GM18507 (cell line): Measurements from ENCODE around the gene NFATC1.

Source experiments
- DNase-seq: peaks from one replicate; pipeline ENCODE4 v3.0.0; 2011; ENCODE audit warnings: low read depth; ENCODE audit not compliant: insufficient read length; ENCODE audit errors: extremely low spot score
- FAIRE-seq: peaks from 2 replicates; lab custom pipeline; 2011; peaks lifted over from hg19 to GRCh38; lab: Jason Lieb, UNC

NFATC1 gene

GRCh38 chr18:79416677-79417052 is 20.9 kb downstream of the NFATC1 start:
- FAIRE-seq (no peak), DNase-seq (no peak)

GRCh38 chr18:79418236-79418635 is 22.5 kb downstream of the NFATC1 start:
- no peak for FAIRE-seq
- DNase-seq: no peak

DNA sequence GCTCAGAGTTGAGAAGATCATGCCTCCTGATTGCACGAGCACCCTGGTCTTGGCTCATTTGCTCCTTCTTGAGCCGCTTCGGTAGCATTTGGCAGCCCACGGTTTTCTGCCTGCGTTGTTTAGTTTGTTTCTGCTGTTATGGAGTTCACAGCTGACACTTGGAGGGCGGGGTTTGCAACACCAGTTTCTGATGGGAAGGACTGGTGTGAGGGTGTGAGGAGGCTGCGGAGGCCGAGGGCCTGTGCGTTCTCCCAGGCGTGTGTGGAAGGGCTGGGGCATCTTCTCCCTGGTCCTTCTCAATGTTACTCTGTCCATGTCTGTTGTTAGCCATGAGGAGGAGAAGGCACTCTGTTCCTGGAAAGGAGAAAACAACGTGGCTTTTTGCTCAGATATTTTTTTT is 22.9 kb downstream of the NFATC1 start:
- DNase-seq (no peak), FAIRE-seq (no peak)

GRCh38 chr18:79420033-79420745 is 24.5 kb downstream of the NFATC1 start:
- FAIRE-seq (no peak), DNase-seq (no peak)

DNA sequence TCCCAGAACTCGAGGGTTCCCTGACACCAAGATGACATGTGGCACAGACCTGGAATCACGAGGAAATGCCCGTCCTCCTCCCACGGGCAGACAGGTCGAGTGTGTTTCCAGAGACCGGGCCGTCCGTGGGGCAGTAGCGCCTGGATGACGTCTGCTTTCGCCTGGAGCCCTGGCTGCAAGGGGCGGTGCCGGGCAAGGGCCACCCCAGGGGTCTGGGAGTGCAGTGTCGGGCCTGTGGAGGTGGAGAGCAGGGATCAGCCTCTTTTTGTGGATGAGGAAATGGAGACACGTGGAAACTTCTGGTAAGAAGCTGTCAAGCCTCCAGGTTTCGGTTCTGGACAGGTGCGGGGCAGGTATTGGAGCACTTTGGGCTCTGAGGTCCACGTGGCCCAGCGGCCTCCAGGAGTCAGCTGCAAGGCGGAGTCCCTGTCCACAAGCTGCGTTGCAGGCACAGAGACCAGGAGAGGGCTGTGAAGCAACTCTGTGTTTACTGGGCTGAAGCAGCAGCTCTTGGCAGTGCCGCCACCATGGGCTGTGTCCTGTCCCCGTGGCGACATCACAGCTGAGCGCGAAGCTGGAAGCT is 25.6 kb downstream of the NFATC1 start:
- no peak for FAIRE-seq

GRCh38 chr18:79422022-79422782 is 26.5 kb downstream of the NFATC1 start:
- DNase-seq (peak; percentile 49), FAIRE-seq (peak; percentile 85)

More for the DNA sequence above, 25.6 kb downstream of the NFATC1 start:
- DNase-seq: no peak

- DNase-seq (no peak), FAIRE-seq (no peak)
These were observed 27.0 kb downstream of the NFATC1 start for GRCh38 chr18:79422783-79423165.

GRCh38 chr18:79423211-79424007 is 27.7 kb downstream of the NFATC1 start:
- no peak for DNase-seq
- FAIRE-seq: no peak

- FAIRE-seq: no peak
These were observed 28.4 kb downstream of the NFATC1 start for GRCh38 chr18:79424008-79424565.

GRCh38 chr18:79424880-79425568 is 29.3 kb downstream of the NFATC1 start:
- DNase-seq (no peak), FAIRE-seq (no peak)

More at GRCh38 chr18:79424008-79424565, 28.4 kb downstream of the NFATC1 start:
- no peak for DNase-seq

DNA sequence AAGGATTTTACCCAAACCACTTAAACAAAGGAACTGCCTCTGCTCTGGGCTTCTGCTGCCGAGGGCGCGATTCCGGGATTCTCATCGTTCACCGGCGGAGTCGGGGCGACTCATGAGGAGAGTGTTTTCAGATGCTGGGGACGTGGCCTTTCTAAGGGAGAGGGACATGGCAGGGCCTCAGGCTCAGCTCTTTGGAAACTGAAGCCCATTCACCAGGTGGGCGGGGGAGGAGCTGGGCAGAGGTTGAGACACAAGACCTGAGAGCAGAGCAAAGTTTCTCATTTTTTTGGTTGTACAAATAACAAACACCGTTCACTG is 29.8 kb downstream of the NFATC1 start:
- FAIRE-seq: no peak
- DNase-seq: no peak

GRCh38 chr18:79426376-79427300 is 30.9 kb downstream of the NFATC1 start:
- FAIRE-seq: no peak
- DNase-seq: no peak

- FAIRE-seq (no peak), DNase-seq (no peak)
These were observed 31.9 kb downstream of the NFATC1 start for GRCh38 chr18:79427368-79428225.

- FAIRE-seq (no peak), DNase-seq (no peak)
These were observed 32.6 kb downstream of the NFATC1 start for GRCh38 chr18:79428287-79428686.

DNA sequence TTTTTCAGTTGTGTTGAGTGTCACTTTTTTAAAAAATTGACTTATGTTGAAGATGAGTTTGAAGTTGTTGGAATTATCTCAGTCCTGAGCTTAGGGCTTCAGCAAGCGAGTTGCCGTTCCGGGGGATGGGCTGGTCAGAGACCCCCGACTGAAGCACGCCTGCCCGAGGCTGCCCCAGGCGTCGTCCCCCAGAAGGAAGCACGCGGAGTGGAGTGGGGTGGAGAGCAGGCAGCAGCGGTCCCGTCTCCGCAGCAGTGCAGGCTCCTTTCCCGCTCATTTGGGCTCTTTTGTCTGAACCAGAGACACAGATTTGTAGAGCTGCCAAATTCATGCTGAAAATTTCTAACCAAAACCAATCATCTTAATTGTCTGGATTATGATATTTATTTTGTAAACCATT is 33.7 kb downstream of the NFATC1 start:
- no peak for DNase-seq
- FAIRE-seq: no peak

DNA sequence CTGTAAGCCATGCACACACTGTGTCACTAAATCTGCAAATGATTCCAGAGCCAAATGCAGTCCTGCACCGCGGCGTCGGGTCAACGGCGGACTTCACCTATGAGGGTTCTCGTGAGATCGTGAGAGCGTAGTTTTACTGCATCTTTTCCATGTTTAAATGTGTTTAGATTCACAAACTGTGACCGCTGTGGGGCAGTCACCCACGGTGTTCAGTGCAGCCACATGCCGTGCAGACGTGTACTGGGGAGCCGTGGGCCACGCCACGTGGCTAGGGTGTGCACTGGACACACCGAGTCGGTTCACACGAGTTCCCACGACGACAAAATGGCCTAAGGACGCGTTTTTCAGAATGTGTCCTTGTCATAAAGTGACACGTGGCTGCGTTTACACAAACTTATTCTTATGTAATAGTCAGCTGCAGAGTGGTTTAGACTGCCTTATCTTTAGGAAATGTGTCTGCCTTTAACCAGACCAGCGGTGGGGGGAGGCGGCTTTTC is 34.1 kb downstream of the NFATC1 start:
- FAIRE-seq: no peak
- no peak for DNase-seq
